Stimulated activated CD8-positive, alpha-beta memory T cell treated with anti-CD3 and anti-CD28 coated beads, Interleukin-12 subunit alpha, Interleukin-12 subunit beta, amount 100 ng/mL, for 4 hours (primary cell): ENCODE results near the gene KNOP1.

ENCODE experiments used
- DNase-seq: peaks from one replicate; pipeline ENCODE4 v3.0.0-alpha.2; 2020; ENCODE audit warnings: low read depth

The KNOP1 gene

GRCh38 chr16:19717741-19718623 lies at the start of gene KNOP1, which contains the start of gene IQCK:
KNOP1 (minus strand) TSS chr16:19718227; CDS start chr16:19715035, 3,192 bp downstream.
IQCK (plus strand) TSS chr16:19718271; CDS start chr16:19718307, 36 bp downstream.
- peak; percentile 85 for DNase-seq

GRCh38 chr16:19767497-19767896 lies 49.5 kb upstream of the KNOP1 start:
- no peak for DNase-seq

- DNase-seq = no peak
Measured at GRCh38 chr16:19766988-19767387, 49.0 kb upstream of the KNOP1 start.

- no peak for DNase-seq
Measured at GRCh38 chr16:19766554-19766884, 48.5 kb upstream of the KNOP1 start.

GRCh38 chr16:19765860-19766553 lies 48.0 kb upstream of the KNOP1 start:
- no peak for DNase-seq

- no peak for DNase-seq
Measured at GRCh38 chr16:19760356-19761060, 42.5 kb upstream of the KNOP1 start.

- DNase-seq = no peak
Measured at GRCh38 chr16:19757762-19758595, 40.0 kb upstream of the KNOP1 start.

GRCh38 chr16:19757026-19757425 lies 39.0 kb upstream of the KNOP1 start:
- no peak for DNase-seq

- no peak for DNase-seq
Measured at GRCh38 chr16:19755268-19755667, 37.2 kb upstream of the KNOP1 start.

- DNase-seq = no peak
Measured at GRCh38 chr16:19754644-19755036, 36.6 kb upstream of the KNOP1 start.

GRCh38 chr16:19753815-19754643 lies 36.0 kb upstream of the KNOP1 start:
- DNase-seq = no peak

- DNase-seq = no peak
Measured at GRCh38 chr16:19751478-19752385, 33.7 kb upstream of the KNOP1 start.

GRCh38 chr16:19749571-19750080 lies 31.6 kb upstream of the KNOP1 start:
- DNase-seq = no peak

GRCh38 chr16:19748389-19749168 lies 30.6 kb upstream of the KNOP1 start:
- no peak for DNase-seq

GRCh38 chr16:19746561-19746960 lies 28.5 kb upstream of the KNOP1 start:
- no peak for DNase-seq

GRCh38 chr16:19745286-19746010 lies 27.4 kb upstream of the KNOP1 start:
- DNase-seq = no peak

- DNase-seq = no peak
Measured at GRCh38 chr16:19744670-19745069, 26.6 kb upstream of the KNOP1 start.

GRCh38 chr16:19743816-19744159 lies 25.8 kb upstream of the KNOP1 start:
- no peak for DNase-seq
